HG03045 (cell line): ENCODE results near the gene TFR2.

Experiments
- ATAC-seq: cut with Tn5 transposase; IDR thresholded peaks from one replicate; pipeline ENCODE4 v1.9.1; 2021; ENCODE audit warnings: mild to moderate bottlenecking, moderate library complexity; ENCODE audit not compliant: unreplicated experiment

Gene TFR2

DNA sequence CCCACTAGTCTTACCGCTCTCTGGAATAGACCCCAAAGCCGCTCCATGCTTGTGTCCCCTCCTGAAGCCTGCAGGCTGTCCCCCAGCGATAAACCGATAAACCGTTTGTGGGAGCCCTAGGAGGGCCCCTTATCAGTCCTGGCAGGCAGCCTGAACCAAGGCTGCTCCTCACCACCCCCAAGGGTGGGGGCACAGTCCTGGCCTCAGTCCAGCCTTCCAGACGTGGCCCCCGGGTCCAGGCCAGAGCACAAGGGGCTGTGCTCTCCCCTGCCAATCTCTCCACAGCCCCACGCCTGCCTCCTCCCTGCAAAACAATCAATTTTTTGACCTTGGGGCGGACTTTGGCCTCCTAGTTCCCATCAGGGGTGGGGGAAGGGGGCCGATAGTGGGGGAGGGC lies at the start of gene TFR2:
Gene TFR2, minus strand, starts transcription at position 90 of the 397 bp plus-strand sequence. Its CDS starts 43 bp downstream, at position 47.
- ATAC-seq: no peak

DNA sequence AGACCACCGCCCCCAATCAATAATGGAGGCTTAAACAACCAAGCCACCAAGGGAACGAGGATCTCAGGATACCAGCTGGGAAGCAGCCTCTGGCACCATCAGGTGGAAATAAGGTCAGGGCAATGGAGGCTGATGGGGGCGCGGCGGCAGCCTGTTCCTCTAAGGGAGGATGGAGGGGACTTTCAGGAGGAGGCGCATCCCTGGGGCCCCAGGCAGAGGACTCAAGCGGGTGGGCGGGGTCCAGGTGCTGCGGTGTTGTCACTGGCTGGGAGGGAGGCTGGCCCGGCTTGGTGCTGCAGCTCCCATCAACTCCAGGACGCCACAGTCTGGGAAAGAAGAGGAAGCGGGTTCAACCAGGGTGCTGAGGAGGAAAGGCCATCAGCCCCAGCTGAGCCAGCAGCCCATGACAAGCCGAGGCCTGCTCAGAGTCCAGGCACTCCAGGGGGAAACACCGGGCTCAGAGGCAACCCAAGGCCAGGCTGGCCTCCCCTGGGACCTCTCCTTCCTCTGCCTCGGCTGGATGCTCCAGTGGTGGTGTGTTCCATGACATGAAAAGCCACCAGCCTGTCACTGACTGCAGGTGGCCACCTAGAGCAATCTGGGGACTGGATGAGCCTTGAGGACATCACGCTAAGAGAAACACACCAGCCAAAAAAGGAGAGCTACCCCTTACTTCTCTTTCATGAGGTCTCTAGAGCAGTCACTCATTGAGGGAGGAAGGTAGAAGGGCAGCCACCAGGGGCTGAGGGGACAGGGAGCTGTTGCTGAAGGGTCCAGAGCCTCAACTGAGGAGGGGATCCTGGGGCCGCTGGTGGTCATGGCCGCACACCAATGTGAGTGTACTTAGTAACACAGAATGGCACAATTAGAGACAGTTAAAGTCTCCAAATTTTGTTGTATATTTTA lies 48.1 kb upstream of the TFR2 start:
- ATAC-seq: no peak

DNA sequence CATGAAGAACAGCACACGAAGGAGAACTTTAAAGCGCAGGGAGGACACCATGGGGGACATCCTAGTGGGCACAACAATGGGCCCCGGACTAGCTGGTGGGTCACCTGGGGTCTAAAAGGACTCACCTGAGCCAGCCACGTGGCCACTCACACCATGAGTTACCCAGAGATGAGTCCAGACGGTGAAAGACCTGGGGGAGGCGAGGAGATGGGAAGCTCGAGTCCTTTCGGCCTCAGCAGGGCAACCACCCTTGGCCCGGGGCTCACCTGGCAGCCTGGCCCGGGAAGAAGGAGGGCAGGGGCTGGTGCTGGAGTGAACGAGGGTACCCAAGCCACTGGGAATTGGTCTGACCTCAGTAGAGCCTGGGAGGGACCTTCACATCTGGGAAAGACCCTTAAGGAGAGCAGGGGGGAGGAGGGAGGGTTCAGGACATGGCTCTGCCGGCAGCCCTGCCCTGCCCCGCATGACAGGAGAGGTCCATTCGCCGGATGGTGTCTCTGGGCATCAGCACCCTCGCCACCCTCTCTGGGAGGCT lies 47.0 kb upstream of the TFR2 start:
- no peak for ATAC-seq

DNA sequence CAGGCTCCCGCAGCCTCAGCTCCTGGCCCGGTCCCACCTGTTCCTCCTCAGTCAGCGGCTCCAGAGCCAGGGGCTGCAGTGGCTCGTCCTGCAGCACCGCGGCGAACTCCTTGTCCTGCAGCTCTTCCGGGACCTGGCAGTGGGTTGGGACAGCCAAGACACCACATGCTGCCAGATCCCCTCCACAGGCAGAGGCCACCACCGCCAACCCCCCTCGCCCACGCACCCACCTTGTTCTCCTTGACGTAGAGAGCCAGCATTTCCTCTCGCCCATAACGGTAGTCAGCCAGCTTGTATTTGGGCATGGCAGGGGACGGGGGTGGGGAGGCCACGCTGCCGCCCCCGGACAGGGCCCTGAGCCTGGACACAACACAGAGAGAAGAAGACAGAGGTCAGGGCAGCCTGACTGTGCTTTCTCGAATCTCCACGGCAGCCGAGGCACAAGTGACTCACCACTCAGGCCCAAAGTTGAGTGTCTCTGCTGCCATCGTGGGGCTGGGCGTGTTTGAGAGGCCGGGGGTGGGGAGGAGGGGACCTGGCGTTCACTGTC lies 46.5 kb upstream of the TFR2 start:
- no peak for ATAC-seq

DNA sequence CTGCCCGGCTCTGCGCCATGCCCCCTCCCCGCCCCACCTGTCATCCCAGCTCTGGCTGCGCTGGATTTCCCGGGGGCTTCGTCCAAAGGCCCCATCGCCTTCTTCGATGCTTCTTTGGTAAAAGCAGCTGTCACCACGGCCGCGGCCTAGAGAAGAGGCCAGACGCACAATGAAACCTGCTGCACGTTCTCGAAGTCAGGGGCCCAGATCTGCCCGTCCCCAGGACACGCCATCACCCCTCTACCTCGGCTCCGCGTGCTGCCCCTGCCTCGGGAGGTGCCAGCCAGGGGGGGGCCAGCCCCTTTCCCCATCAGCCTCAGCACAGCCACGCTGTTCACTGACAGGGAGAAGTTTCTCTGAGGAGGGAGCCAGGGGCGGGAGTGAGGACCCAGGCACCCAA lies 45.9 kb upstream of the TFR2 start:
- ATAC-seq: no peak

DNA sequence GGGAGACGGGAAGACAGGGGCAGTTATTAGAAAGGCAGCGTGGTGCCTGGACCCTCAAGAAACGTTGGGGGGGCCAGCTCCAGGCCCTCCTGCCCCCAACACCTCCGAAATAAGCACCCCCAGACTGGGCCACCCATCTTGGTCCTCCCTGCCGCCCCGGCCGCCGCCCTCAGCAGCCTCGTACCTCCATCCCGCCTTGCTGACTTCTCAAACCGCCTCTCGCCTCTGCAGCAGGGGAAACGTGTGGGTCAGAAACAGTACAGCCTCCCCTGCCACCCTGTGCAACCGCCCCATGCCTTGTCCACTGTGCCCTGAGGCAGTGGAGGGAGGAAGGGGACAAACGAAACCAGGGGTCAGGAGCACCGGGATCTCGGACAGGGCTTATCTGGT lies 45.5 kb upstream of the TFR2 start:
- ATAC-seq: no peak

DNA sequence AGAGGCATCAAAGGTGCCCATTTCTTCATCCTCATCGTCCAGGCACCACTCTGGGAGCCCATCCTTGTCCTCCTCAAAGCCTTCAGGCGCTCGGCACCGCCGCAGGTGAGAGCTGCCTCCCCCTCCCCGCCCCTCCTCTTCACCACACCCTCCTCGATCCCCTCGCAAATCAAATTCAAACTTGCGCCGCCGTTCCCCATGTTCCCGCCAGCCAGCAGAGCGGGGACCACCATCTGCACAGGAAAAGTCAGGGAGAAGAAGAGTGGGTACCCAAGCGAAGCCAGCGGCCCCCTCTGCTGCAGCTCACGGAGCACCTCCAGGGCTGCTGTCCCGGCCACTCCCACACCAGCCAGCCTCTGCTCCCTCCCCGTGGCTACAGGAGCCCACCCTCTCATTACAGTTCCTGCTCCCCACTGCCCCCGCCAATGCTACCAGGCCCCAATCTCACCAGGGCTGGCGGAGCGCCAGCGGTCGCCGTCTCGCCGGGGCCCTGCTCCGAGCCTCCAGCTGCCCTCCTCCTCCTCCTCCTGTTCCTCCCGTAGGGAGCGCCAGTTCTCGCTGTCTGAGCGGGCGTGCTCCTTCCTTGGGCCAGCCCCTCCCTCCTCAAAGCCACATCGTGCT lies 45.0 kb upstream of the TFR2 start:
- no peak for ATAC-seq

DNA sequence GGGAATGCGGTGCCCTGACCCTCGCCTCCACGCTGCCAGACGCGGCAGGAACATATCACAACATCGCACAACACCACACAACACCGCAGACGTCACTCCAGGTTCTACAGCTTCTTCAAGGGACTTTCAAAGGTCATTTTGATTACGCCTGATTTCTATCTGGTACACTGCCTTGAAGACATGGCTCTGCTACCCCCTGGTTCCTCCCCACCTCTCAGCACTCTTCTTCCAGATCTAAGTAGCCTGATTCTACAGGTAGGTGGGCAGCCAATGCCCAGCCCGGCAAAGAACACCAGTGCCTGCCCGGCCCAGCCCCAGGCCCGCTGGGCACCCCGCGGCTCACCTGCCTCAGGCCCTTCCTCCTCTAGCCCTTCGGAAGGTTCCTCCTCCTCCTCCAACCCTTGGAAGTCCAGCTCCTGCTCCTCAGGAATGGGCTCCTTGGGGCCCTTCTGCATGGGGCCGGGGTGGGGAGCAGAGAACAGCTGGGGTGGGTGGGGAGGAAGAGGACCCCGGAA lies 44.3 kb upstream of the TFR2 start:
- ATAC-seq: no peak

DNA sequence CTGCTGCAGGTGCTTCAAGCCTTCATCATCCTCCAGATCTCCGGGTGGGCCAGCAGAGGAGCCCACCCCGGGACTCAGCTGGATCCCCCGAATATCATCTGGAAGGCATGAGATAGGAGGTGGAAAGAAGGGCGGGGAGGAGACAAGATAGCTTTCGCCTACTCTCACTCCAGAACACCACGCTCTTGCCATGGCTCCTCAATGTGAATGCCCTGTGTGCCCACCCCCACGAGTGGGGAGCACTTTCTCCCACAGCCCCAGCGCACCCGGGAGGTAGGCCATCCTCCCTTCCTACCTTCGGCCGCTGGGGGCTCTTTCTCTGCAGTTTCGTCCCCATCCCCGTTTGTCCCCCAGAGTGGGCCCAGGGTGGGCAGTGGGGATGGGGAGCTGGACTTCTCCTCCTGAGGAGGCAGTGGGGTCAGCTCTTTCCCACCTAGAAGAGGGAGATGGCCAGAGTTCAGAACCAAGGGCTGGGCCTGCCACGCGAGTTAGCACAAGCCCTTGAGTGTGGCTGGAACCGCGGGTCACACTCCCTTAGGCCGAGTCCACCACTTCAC lies 43.8 kb upstream of the TFR2 start:
- no peak for ATAC-seq

DNA sequence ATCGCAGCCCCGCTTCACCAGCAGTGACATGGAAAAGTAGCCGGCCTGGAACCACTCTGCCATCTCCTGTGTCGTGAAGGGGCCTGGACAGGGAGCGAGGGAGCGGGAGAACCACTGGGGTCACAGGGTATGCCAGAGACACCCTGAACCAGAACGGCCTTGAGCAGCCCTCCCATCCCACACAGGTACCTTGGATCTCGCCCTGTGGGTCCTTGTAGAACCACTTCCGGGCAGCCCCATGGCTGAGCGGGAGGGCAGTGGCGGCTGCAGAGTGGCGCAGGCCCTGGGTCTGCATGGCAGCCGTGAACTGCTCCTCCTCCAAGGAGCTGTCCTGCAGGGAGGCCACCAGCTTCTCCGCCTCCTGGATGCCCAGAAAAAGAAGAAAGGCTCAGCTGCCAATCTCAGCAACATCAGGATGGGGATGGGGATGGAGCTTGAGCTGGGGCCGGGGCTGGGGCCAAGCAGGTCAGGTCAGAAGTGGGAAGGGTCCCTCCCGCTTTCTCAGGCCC lies 43.2 kb upstream of the TFR2 start:
- ATAC-seq: no peak

DNA sequence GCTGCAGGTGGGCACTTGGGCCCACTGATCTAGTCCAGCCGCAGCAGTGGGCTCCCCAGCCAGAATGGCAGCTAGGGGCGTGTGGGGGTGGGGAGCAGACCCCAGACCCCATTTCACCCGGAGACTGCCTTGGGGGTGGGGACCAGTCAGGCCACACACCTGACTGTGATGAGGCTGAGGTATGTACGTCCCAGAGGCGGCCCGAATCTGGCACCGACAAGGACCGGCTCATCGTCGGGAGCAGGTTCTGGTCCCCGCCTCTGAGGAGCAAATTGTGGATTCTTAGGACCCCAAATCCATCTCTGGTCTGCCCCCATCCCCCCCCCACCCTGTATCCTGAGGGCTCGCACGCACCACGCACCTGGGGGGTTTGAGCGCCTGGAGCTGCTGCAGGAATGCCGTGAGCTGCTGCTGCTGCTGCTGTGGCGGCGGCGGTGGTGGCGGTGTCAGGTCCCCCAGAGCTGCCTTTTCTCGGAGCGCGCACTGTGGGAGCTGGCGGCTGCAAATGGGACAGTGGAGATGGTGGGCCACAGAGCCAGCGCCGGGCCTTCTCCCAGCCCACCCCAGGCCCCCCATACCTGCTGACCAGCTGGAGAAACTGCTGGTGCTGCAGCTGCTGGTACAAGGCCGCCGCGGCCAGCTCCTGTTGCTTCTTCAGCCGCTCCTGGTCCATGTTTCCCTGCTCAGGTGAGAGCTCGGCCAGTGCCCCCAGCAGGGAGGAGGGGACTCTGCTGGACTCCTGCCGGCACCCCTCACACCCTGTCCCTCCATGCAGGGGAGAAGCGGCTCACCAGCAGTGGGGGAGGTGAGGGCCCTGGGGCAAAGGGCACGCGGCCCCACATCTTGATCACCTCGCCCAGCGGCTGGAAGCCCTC lies 42.5 kb upstream of the TFR2 start:
- ATAC-seq: no peak

DNA sequence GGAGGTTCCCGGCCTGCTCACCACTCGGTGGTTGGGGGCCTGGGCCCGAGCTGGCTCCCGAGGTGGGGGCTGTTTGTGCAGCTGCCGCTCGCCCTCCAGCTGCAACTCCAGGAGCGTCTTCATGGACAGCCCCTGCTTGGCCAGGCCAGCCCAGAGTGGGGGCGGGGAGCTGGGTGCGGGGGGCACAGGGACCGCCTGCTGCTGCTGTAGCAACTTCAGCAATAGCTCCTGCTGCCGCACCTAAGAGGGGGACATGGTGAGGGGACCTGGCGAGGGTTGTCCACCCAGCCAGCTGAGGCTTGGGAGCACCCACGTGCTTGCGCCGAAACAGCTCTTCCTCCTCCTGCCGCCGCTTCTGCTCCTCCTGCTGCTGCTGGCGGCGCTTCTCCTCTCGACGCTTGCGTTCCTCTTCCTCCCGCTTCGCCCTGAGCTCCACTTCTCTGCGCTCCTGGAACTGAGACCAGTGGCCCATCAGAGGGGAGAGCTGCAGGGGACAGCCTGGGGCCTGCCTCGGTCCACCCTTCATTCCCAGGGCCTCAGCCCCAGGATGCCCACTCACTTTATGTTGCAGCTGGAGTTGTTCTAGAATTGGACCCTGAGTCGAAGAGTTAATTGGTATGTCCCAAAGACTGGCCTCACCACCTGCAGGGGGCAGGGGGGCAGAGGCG lies 41.8 kb upstream of the TFR2 start:
- ATAC-seq: no peak

DNA sequence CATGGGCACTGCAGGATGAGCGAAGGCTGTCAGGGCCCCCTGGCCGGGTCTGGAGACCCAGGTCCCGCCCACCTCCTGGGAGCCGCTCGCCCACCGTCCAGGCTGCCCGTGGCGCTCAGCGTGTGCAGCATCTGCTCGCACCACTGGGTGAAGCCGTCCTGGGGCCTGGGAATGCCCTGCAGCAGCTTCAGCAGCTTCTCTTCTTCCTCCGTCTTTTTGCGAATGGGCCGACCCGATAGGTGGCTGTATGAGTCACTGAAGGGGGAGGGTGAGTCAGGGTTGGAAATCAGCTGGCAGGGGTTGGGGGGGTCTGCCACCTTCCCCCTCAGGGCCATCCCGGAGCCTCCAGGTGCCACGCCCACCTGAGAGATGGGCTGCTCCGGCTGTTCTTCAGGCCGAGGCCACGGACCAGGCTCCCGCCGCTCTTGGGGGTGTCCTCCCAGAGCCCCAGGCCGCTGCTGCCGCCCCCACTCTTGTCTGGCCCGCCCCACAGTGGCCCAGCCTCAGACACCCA lies 40.9 kb upstream of the TFR2 start:
- no peak for ATAC-seq

DNA sequence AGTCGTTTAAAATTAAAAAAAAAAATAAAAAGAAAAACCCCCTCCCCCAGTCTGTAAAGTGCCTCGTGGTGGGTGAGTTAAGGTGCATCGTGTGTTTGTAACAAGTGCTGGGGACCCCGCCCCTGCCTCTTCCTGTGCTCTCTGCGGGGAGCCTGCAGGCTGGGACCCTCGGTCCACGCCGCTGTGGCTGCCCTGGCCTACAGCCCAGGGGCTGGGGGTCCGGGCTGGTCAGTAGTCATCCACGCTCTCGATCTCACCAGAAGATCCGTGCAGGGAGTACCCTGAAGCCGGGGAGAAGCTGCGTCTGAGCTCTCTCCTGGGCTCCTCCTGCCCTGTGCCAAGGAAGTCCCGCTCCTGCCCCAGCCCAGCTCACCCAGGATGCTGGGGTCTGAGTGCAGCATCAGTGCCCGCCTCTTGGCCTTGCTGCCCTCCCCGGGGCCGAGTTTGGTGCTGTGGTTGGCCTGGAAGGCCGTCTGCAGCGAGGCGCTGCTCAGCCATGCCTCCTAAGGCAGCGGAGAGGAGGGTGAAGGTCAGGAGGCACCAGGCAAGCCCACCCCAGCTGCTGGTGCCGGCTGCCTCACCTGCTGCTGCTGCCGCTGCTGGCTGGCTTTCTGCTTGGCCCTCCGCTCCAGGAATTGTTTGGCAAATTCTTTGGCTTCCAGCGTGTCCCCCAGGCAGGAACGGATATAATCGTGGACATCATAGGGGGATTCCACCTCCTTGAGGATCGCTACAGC lies 40.3 kb upstream of the TFR2 start:
- no peak for ATAC-seq

DNA sequence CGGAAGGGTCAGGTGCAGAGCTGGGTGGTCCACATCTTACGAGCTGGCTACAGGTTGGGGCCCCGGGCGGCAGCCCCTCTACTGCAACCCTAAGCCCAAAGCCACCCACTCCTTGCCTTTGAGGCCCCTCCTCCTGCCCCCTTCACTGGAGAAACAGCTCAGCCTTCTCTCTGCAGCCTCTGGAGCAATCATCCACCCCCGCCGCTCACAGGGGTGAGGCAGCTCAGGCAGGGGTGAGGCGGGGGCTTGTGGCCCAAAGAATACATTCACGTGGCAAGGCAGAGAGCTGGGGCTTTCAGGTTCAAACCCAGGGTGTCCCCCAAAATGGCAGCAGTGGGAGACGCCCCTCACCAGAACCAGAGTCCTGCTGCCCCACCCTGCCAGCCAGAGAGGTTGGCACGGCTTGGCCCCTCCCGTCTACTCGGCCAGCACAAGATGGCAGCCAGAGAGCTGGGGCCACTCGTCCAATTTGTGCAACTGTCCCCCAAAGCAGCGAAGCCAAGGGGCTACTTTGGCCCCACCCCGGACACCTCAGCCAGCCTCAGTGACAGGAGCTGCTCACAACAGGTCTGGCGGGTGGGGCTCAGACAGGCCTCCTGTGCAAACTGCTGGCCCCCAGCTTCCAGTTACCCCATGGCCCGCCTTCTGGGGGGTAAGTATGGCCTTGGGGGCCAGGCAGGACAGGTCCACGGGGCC lies 39.4 kb upstream of the TFR2 start:
- no peak for ATAC-seq

DNA sequence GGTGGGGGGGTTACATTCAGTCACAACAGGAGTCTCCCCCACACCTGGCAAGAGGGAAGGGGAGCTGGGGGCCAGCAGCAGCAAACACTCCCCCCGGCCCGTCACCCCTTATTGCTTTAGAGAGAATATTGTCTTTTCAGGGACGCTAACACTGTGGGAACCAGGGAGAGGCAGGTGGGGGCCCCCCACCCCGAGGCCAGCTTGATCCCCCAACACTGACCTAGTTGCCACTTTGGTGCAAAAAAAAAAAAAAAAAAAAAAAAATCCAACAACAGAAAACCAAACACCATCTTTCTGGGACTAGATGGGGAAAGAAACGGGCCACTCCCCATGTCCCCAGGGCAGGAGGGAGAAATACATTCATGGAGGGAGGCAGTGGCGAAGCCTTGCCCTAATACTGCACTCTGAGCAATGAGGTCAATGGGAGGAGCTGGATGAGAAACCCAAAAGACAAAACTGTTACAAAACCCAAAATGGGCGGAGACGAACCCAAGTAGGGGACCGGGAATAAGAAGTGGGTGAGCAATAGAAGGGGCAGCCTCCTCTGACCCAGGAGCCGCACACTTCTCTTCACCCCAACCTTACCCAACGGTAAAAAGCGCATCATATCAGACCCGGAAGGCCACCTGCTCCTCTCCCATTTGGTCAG lies 38.7 kb upstream of the TFR2 start:
- ATAC-seq: no peak

DNA sequence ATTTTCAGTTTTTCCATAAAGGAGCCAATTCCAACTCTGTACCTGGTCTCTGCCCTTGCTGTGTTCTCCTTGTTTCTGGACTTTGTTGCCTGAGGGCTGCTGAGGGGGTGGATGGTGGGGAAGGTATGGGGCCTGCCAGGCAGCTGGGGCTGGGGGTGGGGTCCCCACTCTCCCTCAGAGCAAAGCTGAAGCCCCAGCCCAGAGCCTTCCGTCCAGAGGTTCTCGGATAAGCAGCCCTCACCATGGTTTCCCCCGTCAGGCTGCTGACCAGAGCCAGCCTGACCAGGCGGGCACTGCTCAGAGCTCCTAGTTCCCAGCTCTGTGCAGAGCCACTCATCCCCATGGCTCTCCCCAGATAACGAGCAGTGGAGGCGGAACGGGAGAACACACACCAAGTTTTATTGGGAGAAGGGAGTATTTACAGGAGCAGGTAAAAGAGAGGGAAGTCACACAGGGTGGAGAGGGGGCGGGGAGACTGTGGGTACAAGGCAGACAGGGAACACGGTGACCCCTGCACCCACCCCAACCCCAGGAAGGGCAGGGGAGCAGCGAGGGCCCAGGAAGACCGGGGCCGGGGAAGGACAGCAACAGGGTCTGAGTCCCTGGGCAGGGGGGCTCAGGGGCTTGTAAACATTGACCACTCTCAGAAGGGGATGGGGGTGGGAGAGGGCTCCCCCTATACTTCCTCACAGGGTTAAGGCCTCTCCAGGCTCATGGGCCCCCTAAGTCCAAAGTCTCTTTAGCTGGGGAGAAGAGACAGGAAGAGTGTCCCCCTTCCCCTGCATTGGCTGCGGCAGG lies 38.0 kb upstream of the TFR2 start:
- ATAC-seq: no peak
